22Rv1 (cell line): ENCODE measurements around the gene LAGE3.

ENCODE experiments used
- H3K27ac ChIP-seq: fragments of 450-650 bp; 2 replicates; pipeline ENCODE4 v1.5.1; 2017
- CTCF ChIP-seq: fragments of 450-650 bp; IDR thresholded peaks from 2 replicates; pipeline ENCODE4 v1.5.1; 2017; ENCODE audit warnings: mild to moderate bottlenecking
- ZFX ChIP-seq: fragments of 450-650 bp; IDR thresholded peaks from 2 replicates; pipeline ENCODE4 v1.6.1; 2017; ENCODE audit warnings: antibody characterized with exemption, borderline replicate concordance

LAGE3 gene

GRCh38 chrX:154436374-154436982 lies 42.6 kb downstream of the LAGE3 start:
- peak overlapping the region; percentile 69 for H3K27ac ChIP-seq
- TF ChIP-seq ZFX (no peak), CTCF (no peak)

- TF ChIP-seq CTCF (no peak), ZFX (no peak)
- H3K27ac ChIP-seq = no peak overlapping the region
Observed at GRCh38 chrX:154435171-154435733, 43.8 kb downstream of the LAGE3 start.

GRCh38 chrX:154434394-154435168 lies 44.5 kb downstream of the LAGE3 start:
- H3K27ac ChIP-seq = no peak overlapping the region
- TF ChIP-seq ZFX (no peak), CTCF (no peak)

- TF ChIP-seq CTCF (no peak), ZFX (no peak)
- H3K27ac ChIP-seq = no peak overlapping the region
Observed at GRCh38 chrX:154433605-154434004, 45.5 kb downstream of the LAGE3 start.

GRCh38 chrX:154432210-154432609 lies 46.9 kb downstream of the LAGE3 start:
- TF ChIP-seq CTCF (no peak), ZFX (no peak)
- no peak overlapping the region for H3K27ac ChIP-seq

- TF ChIP-seq ZFX = no peak
- no peak for TF ChIP-seq CTCF
- H3K27ac ChIP-seq = no peak overlapping the region
Observed at GRCh38 chrX:154431341-154431740, 47.7 kb downstream of the LAGE3 start.

- H3K27ac ChIP-seq = 0 out of 2 replicates have a peak overlapping the region, but pooled peaks have one; percentile 7
- no peak for TF ChIP-seq ZFX
- no peak for TF ChIP-seq CTCF
Observed at GRCh38 chrX:154430916-154431315, 48.2 kb downstream of the LAGE3 start.
